Measurements from ENCODE around the gene ZBTB47. TPM values are rescaled to one million over a fixed set of nuclear protein-coding genes. Genes with fewer than 3 reads are reported as not detected.

The ZBTB47 gene
- total RNA-seq = 1 to 10 TPM in 1 of 2 donors, under 1 TPM in 1; 0.34 to 1.8 TPM

- DNase-seq (ENCODE audit: low spot score in 2 of 2) (no peak), ATAC-seq (peak; percentile 2)
- peak within 1 kb of the TSS; percentile 47 to 85 for H3K27ac Mint-ChIP-seq
- no peaks in the 10 kb centered on the region for H3K9me3 Mint-ChIP-seq
- no peaks in the 10 kb centered on the region for H3K36me3 Mint-ChIP-seq
Measured at GRCh38 chr3:42653560-42654330, at the start of gene ZBTB47. TSS of gene ZBTB47 (plus strand) at chr3:42653697. CDS start at chr3:42658356, 4,659 bp downstream.

- peaks cover 19 to 44% of the 10 kb centered on the region in 2 donors for H3K36me3 Mint-ChIP-seq
- DNase-seq (ENCODE audit: low spot score in 2 of 2) = no peak
- H3K27ac Mint-ChIP-seq = no peak overlapping the region
Measured at GRCh38 chr3:42605546-42606173, 47.8 kb upstream of the ZBTB47 start.

GRCh38 chr3:42608581-42608980 is 44.9 kb upstream of the ZBTB47 start:
- no peaks in the 10 kb centered on the region for H3K9me3 Mint-ChIP-seq
- ATAC-seq (no peak), DNase-seq (ENCODE audit: low spot score in 2 of 2) (no peak)
- peak overlapping the region in 1 of 2 donors; percentile 26 for H3K27ac Mint-ChIP-seq
- peaks cover 5 to 37% of the 10 kb centered on the region in 2 donors for H3K36me3 Mint-ChIP-seq

More at GRCh38 chr3:42605546-42606173, 47.8 kb upstream of the ZBTB47 start:
- H3K9me3 Mint-ChIP-seq = no peaks in the 10 kb centered on the region
- ATAC-seq = no peak

- Mint-ChIP-seq H3K9me3 (no peaks in the 10 kb centered on the region), H3K27ac (peak overlapping the region; percentile 54 to 92), H3K36me3 (peaks cover 0 to 27% of the 10 kb centered on the region in 2 donors)
- DNase-seq (ENCODE audit: low spot score in 2 of 2) = no peak
- ATAC-seq = no peak
Measured at GRCh38 chr3:42610976-42611375, 42.5 kb upstream of the ZBTB47 start.

- ATAC-seq (no peak), DNase-seq (ENCODE audit: low spot score in 2 of 2) (no peak)
- no peaks in the 10 kb centered on the region for H3K9me3 Mint-ChIP-seq
- peaks cover 0 to 24% of the 10 kb centered on the region in 2 donors for H3K36me3 Mint-ChIP-seq
- H3K27ac Mint-ChIP-seq = no peak overlapping the region
Measured at GRCh38 chr3:42612217-42612616, 41.3 kb upstream of the ZBTB47 start.

GRCh38 chr3:42612928-42613327 is 40.6 kb upstream of the ZBTB47 start:
- H3K27ac Mint-ChIP-seq = no peak overlapping the region
- H3K9me3 Mint-ChIP-seq = no peaks in the 10 kb centered on the region
- ATAC-seq (no peak), DNase-seq (ENCODE audit: low spot score in 2 of 2) (no peak)
- H3K36me3 Mint-ChIP-seq = peaks cover 0 to 19% of the 10 kb centered on the region in 2 donors

- DNase-seq (ENCODE audit: low spot score in 2 of 2) (no peak), ATAC-seq (no peak)
- Mint-ChIP-seq H3K27ac (no peak overlapping the region), H3K36me3 (peaks cover 0 to 15% of the 10 kb centered on the region in 2 donors), H3K9me3 (no peaks in the 10 kb centered on the region)
Measured at GRCh38 chr3:42613462-42613861, 40.0 kb upstream of the ZBTB47 start.

- Mint-ChIP-seq H3K9me3 (no peaks in the 10 kb centered on the region), H3K27ac (peak overlapping the region; percentile 2 to 19), H3K36me3 (peaks cover 5 to 24% of the 10 kb centered on the region in 2 donors)
- ATAC-seq = no peak
- no peak for DNase-seq (ENCODE audit: low spot score in 2 of 2)
Measured at GRCh38 chr3:42631620-42632019, 21.9 kb upstream of the ZBTB47 start.

- DNase-seq (ENCODE audit: low spot score in 2 of 2) (no peak), ATAC-seq (peak in 1 of 2 donors; percentile 40)
- peak overlapping the region; percentile 2 to 19 for H3K27ac Mint-ChIP-seq
- H3K36me3 Mint-ChIP-seq = peaks cover 5 to 24% of the 10 kb centered on the region in 2 donors
- H3K9me3 Mint-ChIP-seq = no peaks in the 10 kb centered on the region
Measured at GRCh38 chr3:42632146-42632545, 21.4 kb upstream of the ZBTB47 start.

GRCh38 chr3:42633544-42633943 is 20.0 kb upstream of the ZBTB47 start:
- ATAC-seq (no peak), DNase-seq (ENCODE audit: low spot score in 2 of 2) (no peak)
- Mint-ChIP-seq H3K9me3 (no peaks in the 10 kb centered on the region), H3K27ac (peak overlapping the region in 1 of 2 donors; percentile 2), H3K36me3 (peaks cover 5 to 24% of the 10 kb centered on the region in 2 donors)

GRCh38 chr3:42635111-42635510 is 18.4 kb upstream of the ZBTB47 start:
- no peak for DNase-seq (ENCODE audit: low spot score in 2 of 2)
- Mint-ChIP-seq H3K27ac (peak overlapping the region in 1 of 2 donors; percentile 24), H3K9me3 (no peaks in the 10 kb centered on the region), H3K36me3 (peaks cover 5 to 19% of the 10 kb centered on the region in 2 donors)
- ATAC-seq = peak; percentile 11 to 56

GRCh38 chr3:42637001-42637400 is 16.5 kb upstream of the ZBTB47 start:
- ATAC-seq (no peak), DNase-seq (ENCODE audit: low spot score in 2 of 2) (no peak)
- Mint-ChIP-seq H3K27ac (no peak overlapping the region), H3K9me3 (no peaks in the 10 kb centered on the region), H3K36me3 (peaks cover 14 to 23% of the 10 kb centered on the region in 2 donors)

GRCh38 chr3:42638339-42638842 is 15.1 kb upstream of the ZBTB47 start:
- H3K27ac Mint-ChIP-seq = no peak overlapping the region
- peak; percentile 58 to 60 for DNase-seq (ENCODE audit: low spot score in 2 of 2)

GRCh38 chr3:42639192-42639591 is 14.3 kb upstream of the ZBTB47 start:
- ATAC-seq = no peak
- Mint-ChIP-seq H3K27ac (no peak overlapping the region), H3K9me3 (no peaks in the 10 kb centered on the region), H3K36me3 (peaks cover 9 to 17% of the 10 kb centered on the region in 2 donors)
- no peak for DNase-seq (ENCODE audit: low spot score in 2 of 2)

More at GRCh38 chr3:42638339-42638842, 15.1 kb upstream of the ZBTB47 start:
- peak; percentile 92 to 93 for ATAC-seq
- peaks cover 13 to 23% of the 10 kb centered on the region in 2 donors for H3K36me3 Mint-ChIP-seq
- no peaks in the 10 kb centered on the region for H3K9me3 Mint-ChIP-seq

- ATAC-seq = no peak
- DNase-seq (ENCODE audit: low spot score in 2 of 2) = no peak
- H3K9me3 Mint-ChIP-seq = no peaks in the 10 kb centered on the region
- H3K36me3 Mint-ChIP-seq = peaks cover 16 to 23% of the 10 kb centered on the region in 2 donors
- H3K27ac Mint-ChIP-seq = peak overlapping the region in 1 of 2 donors; percentile 41
Measured at GRCh38 chr3:42640129-42640528, 13.4 kb upstream of the ZBTB47 start.

- H3K9me3 Mint-ChIP-seq = no peaks in the 10 kb centered on the region
- H3K36me3 Mint-ChIP-seq = peaks cover 16 to 20% of the 10 kb centered on the region in 2 donors
- ATAC-seq (no peak), DNase-seq (ENCODE audit: low spot score in 2 of 2) (no peak)
- peak overlapping the region; percentile 41 to 90 for H3K27ac Mint-ChIP-seq
Measured at GRCh38 chr3:42640771-42641370, 12.6 kb upstream of the ZBTB47 start.
